K562 treated with DMSO at 1 percent for 48 hours (cell line): ENCODE results near the gene C14orf119. TPM values are rescaled to one million over a fixed set of nuclear protein-coding genes. Genes with fewer than 3 reads are reported as not detected.

Experiments used
- total RNA-seq: library from RNA; unstranded; fragments of 300-600 nt; gene quantifications from 2 replicates; pipeline ENCODE4 v1.2.3, GENCODE V29; 2022; ENCODE audit warnings: low replicate concordance; ENCODE audit errors: extremely low read depth

Gene C14orf119
- not detected in 2 replicates for total RNA-seq

GRCh38 chr14:23095196-23096108 lies at the start of gene C14orf119:
Gene C14orf119, plus strand, starts transcription at chr14:23095505. Its CDS starts 2,154 bp downstream, at chr14:23097659.

GRCh38 chr14:23056956-23057756 lies 38.1 kb upstream of the C14orf119 start, which contains the start of gene CDH24:
Gene CDH24, minus strand, starts transcription at chr14:23057520. Its CDS starts 1,787 bp downstream, at chr14:23055733.

GRCh38 chr14:23094666-23095195 lies 574 bp upstream of the C14orf119 start, which contains the start of gene ACIN1:
Gene ACIN1, minus strand, starts transcription at chr14:23095136. Its CDS starts 24 bp downstream, at chr14:23095112.

GRCh38 chr14:23104591-23105347 lies 9.5 kb downstream of the C14orf119 start, which contains the start of gene CIROP:
Gene CIROP, minus strand, starts transcription at chr14:23104989. Its CDS starts 69 bp downstream, at chr14:23104920.

GRCh38 chr14:23118506-23119362 lies 23.4 kb downstream of the C14orf119 start, which contains the start of gene CEBPE:
Gene CEBPE, minus strand, starts transcription at chr14:23119255. Its CDS starts 164 bp downstream, at chr14:23119091.

Other genes starting within 250 kb of the C14orf119 start
- gene LRP10, start 223.8 kb upstream of the C14orf119 start, total RNA-seq: not detected in 2 replicates
- not detected in 2 replicates for gene REM2, start 212.3 kb upstream of the C14orf119 start, total RNA-seq
- gene RBM23, start 176.4 kb upstream of the C14orf119 start, total RNA-seq: not detected in 2 replicates
- not detected in 2 replicates for gene PRMT5, start 166.1 kb upstream of the C14orf119 start, total RNA-seq
- gene HAUS4, start 138.4 kb upstream of the C14orf119 start, total RNA-seq: not detected in 2 replicates
- gene AJUBA, start 113.0 kb upstream of the C14orf119 start, total RNA-seq: not detected in 2 replicates
- gene C14orf93, start 85.4 kb upstream of the C14orf119 start, total RNA-seq: not detected in 2 replicates
- not detected in 2 replicates for gene PSMB5, start 60.6 kb upstream of the C14orf119 start, total RNA-seq
- gene PSMB11, start 53.3 kb upstream of the C14orf119 start, total RNA-seq: not detected in 2 replicates
- not detected in 2 replicates for gene CDH24, start 38.0 kb upstream of the C14orf119 start, total RNA-seq
- gene ACIN1, start 369 bp upstream of the C14orf119 start, total RNA-seq: not detected in 2 replicates
- gene CIROP, start 9.5 kb downstream of the C14orf119 start, total RNA-seq: not detected in 2 replicates
- gene CEBPE, start 23.8 kb downstream of the C14orf119 start, total RNA-seq: not detected in 2 replicates
- gene SLC7A8, start 88.2 kb downstream of the C14orf119 start, total RNA-seq: not detected in 2 replicates
- not detected in 2 replicates for gene RNF212B, start 142.4 kb downstream of the C14orf119 start, total RNA-seq
- not detected in 2 replicates for gene HOMEZ, start 190.6 kb downstream of the C14orf119 start, total RNA-seq
- not detected in 2 replicates for gene PPP1R3E, start 207.4 kb downstream of the C14orf119 start, total RNA-seq
- gene BCL2L2, start 211.3 kb downstream of the C14orf119 start, total RNA-seq: not detected in 2 replicates
- not detected in 2 replicates for gene PABPN1, start 226.0 kb downstream of the C14orf119 start, total RNA-seq